Aorta (tissue), 5 donors: Measurements from ENCODE around the gene SART1. TPM values are rescaled to one million over a fixed set of nuclear protein-coding genes. Genes with fewer than 3 reads are reported as not detected.

ENCODE experiments used
- ATAC-seq: fragments of 200-7000 bp; cut with Tn5 transposase; one replicate; pipeline ENCODE4 v1.9.1; 2022; ENCODE audit warnings: moderate library complexity; ENCODE audit not compliant: low FRiP score
- DNase-seq, 2 donors: peaks; one replicate each; pipeline ENCODE4 v3.0.0-alpha.2; 2020
- H3K27ac ChIP-seq, 2 donors: one replicate each; pipeline ENCODE4 v1.5.1; 2013; ENCODE audit warnings: low read length in 2 of 2, mild to moderate bottlenecking in 2 of 2, moderate library complexity in 2 of 2, control low read depth in 1 of 2, inconsistent platforms in 1 of 2, low read depth in 1 of 2
- H3K27me3 ChIP-seq, 2 donors: one replicate each; pipeline ENCODE4 v1.6.1; 2013; ENCODE audit warnings: control low read depth in 1 of 2, low read length in 1 of 2, mild to moderate bottlenecking in 1 of 2, moderate library complexity in 1 of 2; ENCODE audit not compliant: insufficient read depth in 2 of 2, control insufficient read depth in 1 of 2
- H3K36me3 ChIP-seq, 2 donors: one replicate each; pipeline ENCODE4 v1.6.1; 2013; ENCODE audit warnings: control low read depth in 1 of 2, low read length in 1 of 2, mild to moderate bottlenecking in 1 of 2; ENCODE audit not compliant: insufficient read depth in 2 of 2, control insufficient read depth in 1 of 2
- H3K4me1 ChIP-seq, 2 donors: one replicate each; pipeline ENCODE4 v1.6.1; 2013; ENCODE audit warnings: low read length in 2 of 2, control low read depth in 1 of 2, mild to moderate bottlenecking in 1 of 2, moderate library complexity in 1 of 2; ENCODE audit not compliant: insufficient read depth in 2 of 2, control insufficient read depth in 1 of 2
- H3K4me3 ChIP-seq, 2 donors: one replicate each; pipeline ENCODE4 v1.5.1; 2013; ENCODE audit warnings: low read length in 2 of 2, control low read depth in 1 of 2, mild to moderate bottlenecking in 1 of 2
- H3K9me3 ChIP-seq: one replicate; pipeline ENCODE4 v1.6.1; 2013; ENCODE audit warnings: mild to moderate bottlenecking, low read length; ENCODE audit not compliant: control insufficient read depth
- WGBS, 2 donors: extraction: QIAGEN DNeasy Blood & Tissue Kit; methylation state at CpG; one replicate each; pipeline ENCODE4 v1.1.7; 2013; 5-methylcytosine and 5-hydroxymethylcytosine counted together
- intact Hi-C, 2 donors: fragments of 100-400 bp; cut with DNase I; formaldehyde crosslinking; loops; one replicate each; pipeline versions ENCODE4 v1.14.2 to v1.15.0; 2022
- polyA plus RNA-seq, 2 donors: library from polyadenylated mRNA; stranded (reverse); fragments of 200-250 nt; gene quantifications; one replicate each; pipeline ENCODE4 v1.2.3, GENCODE V29; 2013
- total RNA-seq, 2 donors: library from RNA; stranded (reverse); fragmentation: NEBNext Ultra II Directional; extraction: Animal tissue kit (Norgen Biotek cat#: 25700); gene quantifications; one replicate each; pipeline ENCODE4 v1.2.1, GENCODE V29; 2021
- donor health status: healthy with polysubstance abuse.
- donor health status: Bipolar disorder and iron deficiency.
- donor health status: DM: no; HTN: no; CAD: no.
- donor health status: DM: no; HTN: no; CAD: no.
- donor health status: DM: yes; HTN: yes; CAD: no.

Gene SART1
- total and polyA plus RNA-seq, 4 donors, result 27.9 to 129 (median 51.6) TPM

DNA sequence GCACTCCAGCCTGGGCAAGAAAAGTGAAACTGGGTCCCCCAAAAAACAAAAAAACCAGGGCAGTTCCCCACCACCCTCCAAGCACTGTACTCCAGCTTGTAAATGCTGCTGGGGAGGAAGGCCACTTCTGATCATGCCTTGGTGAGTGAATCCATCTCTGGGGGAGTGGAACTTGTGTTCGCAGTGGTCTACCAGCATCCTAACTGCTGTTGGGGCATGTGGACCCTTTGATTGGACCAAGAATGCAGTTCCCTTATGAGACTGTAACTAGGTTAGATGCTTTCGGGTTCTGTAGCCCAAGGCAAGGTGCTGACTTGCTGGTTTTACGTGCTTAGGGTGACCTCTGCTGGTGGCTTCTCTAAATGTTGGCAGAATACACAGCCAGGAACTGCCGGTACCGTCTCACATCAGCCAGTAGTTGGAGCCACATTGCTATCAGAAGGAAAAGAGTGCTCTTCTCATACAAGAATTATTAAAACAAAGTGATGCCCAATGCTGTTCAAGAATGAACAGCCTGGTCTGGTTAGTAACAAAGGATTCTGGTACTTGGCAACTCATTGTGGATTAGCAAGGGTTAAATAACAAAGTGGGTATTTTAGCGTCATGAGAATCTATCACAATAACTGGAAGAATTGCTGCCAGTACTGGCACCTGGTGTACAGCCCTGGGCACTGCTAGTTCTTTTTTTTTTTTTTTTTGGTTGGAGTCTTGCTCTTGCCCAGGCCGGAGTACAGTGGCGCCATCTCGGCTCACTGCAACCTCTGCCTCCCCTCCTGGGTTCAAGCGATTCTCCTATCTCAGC is 27.5 kb downstream of the SART1 start:
- Histone ChIP-seq H3K9me3 (no peaks in the 10 kb centered on the region), H3K27ac (no peak overlapping the region), H3K27me3 (no peaks in the 10 kb centered on the region), H3K4me3 (no peak overlapping the region), H3K4me1 (no peaks in the 10 kb centered on the region), H3K36me3 (no peaks in the 10 kb centered on the region)
- DNase-seq (peak; percentile 87 to 92), ATAC-seq (peak; percentile 96)
- intact Hi-C loops, result loop anchor here (1.0 to 10.0 kb wide), 4 partner anchors 33 to 284 kb away; no protein-coding TSS in a partner anchor
- WGBS, 2 donors, result 13 to 16% methylated on average over 10 of the region's 10 CpGs

DNA sequence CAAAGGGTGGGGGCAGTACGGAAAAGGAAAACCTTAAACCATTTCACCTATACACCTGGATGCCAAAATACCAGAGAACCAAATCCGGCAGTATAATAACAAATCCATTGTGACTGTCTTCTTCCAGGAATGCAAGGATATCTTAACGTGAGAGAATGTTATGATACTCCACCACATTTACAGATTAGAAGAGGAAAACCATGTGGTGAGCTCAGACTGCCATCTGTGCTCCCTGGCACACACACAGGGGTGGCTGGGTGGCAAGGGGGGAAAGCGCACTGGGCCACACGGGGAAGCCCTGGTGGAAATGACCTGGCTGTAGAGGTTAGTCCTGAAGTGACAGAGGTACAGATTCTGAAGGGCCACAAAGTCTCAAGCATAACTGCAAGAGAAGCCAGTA is 30.5 kb downstream of the SART1 start:
- H3K27ac ChIP-seq, result no peak overlapping the region
- no peak overlapping the region for H3K4me3 ChIP-seq
- ATAC-seq, result no peak
- no peak for DNase-seq
- H3K27me3 ChIP-seq, result no peaks in the 10 kb centered on the region
- H3K36me3 ChIP-seq, result peaks cover 0 to 3% of the 10 kb centered on the region in 2 donors
- intact Hi-C loops, result no loop called here
- no peaks in the 10 kb centered on the region for H3K4me1 ChIP-seq
- H3K9me3 ChIP-seq, result no peaks in the 10 kb centered on the region
- WGBS, 2 donors, result 69 to 72% methylated on average over 5 of the region's 5 CpGs

DNA sequence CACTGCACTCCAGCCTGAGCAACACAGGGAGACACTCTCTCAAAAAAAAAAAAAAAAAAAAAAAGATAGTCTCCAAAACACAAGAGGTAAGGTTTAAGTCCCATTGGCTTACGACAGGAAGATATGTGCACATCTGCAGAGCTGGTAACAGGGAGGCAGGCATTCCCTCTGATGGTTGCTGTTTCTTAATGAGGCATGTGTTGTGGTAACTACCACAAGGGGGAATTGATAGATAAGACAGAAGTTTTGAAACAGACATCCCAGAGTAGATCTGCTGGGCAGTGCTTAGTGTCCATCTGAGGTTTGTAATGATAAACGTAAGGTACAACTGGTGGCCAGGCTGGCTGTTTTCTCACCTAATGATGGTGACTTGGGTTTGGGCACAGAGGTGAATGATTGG is 35.8 kb downstream of the SART1 start:
- no peaks in the 10 kb centered on the region for H3K9me3 ChIP-seq
- intact Hi-C loops, result no loop called here
- ATAC-seq (no peak), DNase-seq (no peak)
- WGBS, 2 donors, result 78 to 82% methylated on average over 2 of the region's 2 CpGs
- H3K4me1 ChIP-seq, result no peaks in the 10 kb centered on the region
- no peak overlapping the region for H3K27ac ChIP-seq
- no peaks in the 10 kb centered on the region for H3K27me3 ChIP-seq
- no peak overlapping the region for H3K4me3 ChIP-seq
- H3K36me3 ChIP-seq, result peaks cover 6 to 11% of the 10 kb centered on the region in 2 donors

DNA sequence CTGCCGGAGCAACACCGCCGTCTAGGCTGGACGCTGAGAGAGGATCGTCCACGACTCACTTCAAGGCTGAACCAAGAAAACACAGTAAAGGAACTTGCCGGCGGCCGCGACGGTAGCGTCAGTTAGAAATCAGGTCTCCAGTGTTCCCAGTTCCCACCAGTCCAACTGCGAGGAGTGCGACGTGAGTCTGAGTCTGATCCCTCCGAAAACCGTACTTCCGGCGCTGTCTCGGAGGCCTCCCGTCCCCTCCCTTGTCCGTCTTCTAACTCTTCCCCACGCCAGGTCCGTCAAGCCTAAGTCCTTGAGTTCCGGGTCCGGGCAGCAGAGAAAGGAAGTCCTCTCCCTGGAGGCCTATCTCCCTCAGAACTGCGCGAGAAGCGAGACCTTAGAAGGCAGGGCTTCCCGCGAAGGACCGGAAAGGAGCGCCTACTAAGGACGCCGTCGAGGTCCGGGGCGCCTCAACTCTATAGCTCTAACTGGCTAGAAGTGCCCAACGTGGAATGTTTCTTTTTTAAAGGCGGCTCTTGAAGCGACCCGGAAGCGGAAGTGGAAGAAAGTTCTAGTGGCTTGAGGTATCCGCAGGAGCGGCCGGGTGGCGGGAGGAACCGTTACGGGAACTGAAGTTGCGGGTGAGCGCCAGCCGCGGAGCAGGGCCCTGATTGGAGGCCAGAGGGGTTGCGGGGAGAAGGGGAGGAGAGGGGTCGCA is 40.6 kb downstream of the SART1 start, which contains the start of the genes BANF1 and EIF1AD:
TSS of gene BANF1 (plus strand) at position 562 of the 706 bp plus-strand sequence. CDS start 748 bp downstream, outside the sequence.
TSS of gene EIF1AD (minus strand) at position 216 of the 706 bp plus-strand sequence. CDS start 1,768 bp downstream, outside the sequence.
- ATAC-seq (peak; percentile 96), DNase-seq (peak; percentile 94 to 95)
- WGBS, 2 donors, result 0 to 1% methylated on average over 55 of the region's 55 CpGs
- H3K27ac ChIP-seq, result peak within 1 kb of the TSS; percentile 65 to 95
- H3K4me1 ChIP-seq, result no peaks in the 10 kb centered on the region
- peak within 1 kb of the TSS; percentile 72 to 95 for H3K4me3 ChIP-seq
- peaks cover 3 to 11% of the 10 kb centered on the region in 2 donors for H3K36me3 ChIP-seq
- no peaks in the 10 kb centered on the region for H3K27me3 ChIP-seq
- H3K9me3 ChIP-seq, result no peaks in the 10 kb centered on the region
- intact Hi-C loops, result loop anchor here in 1 of 2 donors (2.0 to 5.0 kb wide), 2 partner anchors 19 to 115 kb away; partner anchors contain the start of gene FIBP

DNA sequence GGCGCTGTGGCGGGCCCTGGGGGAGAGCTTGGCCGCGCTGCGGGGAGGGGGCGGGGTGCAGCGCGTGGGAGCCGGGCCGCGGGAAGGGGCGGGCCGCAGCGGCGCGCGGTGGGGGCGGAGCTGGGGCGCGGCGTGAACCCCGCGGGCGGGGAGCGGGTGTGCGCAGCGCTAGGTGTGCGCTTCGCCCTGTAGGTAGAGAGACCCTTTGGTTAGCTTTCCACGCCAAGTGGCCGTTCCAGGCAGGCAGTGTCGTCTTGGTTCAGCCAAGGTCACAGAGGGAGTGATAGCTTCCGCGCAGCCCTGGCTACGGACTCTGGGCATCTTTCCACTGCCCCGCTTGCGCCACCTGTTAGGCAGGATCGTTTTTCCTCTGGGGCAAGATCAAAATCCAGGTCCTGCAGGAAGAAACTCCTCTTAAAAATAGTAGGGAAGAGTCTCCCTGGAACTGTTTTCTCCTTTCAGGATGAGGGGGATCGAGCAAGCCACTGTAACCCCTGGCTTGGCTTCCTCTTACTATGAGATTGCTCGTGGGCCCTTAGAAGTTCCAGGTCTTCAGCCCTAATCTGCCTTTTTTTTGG is 41.2 kb downstream of the SART1 start:
- H3K27me3 ChIP-seq, result no peaks in the 10 kb centered on the region
- peak; percentile 91 for ATAC-seq
- peak overlapping the region; percentile 65 to 95 for H3K27ac ChIP-seq
- peaks cover 3 to 9% of the 10 kb centered on the region in 2 donors for H3K36me3 ChIP-seq
- H3K9me3 ChIP-seq, result no peaks in the 10 kb centered on the region
- peak overlapping the region; percentile 69 to 72 for H3K4me3 ChIP-seq
- H3K4me1 ChIP-seq, result no peaks in the 10 kb centered on the region
- intact Hi-C loops, result loop anchor here in 1 of 2 donors (2.0 to 5.0 kb wide), 2 partner anchors 18 to 115 kb away; partner anchors contain the start of gene FIBP
- DNase-seq, result no peak
- WGBS, 2 donors, result 0 to 1% methylated on average over 27 to 40 of the region's 40 CpGs

DNA sequence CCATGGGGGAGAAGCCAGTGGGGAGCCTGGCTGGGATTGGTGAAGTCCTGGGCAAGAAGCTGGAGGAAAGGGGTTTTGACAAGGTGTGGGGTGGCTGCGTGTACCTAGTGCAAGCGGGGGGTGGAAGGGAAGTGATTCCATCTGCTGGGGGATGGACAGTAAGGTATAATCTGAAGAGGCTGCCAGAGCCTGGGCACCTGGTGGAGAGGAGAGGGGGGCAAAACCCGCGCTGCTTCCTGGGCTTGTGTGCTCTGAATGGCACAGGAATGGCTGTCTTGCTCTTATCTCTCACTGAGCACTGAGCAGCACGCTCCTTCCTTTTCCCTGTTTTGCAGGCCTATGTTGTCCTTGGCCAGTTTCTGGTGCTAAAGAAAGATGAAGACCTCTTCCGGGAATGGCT is 41.8 kb downstream of the SART1 start:
- 50 to 55% methylated on average over 6 of the region's 6 CpGs for WGBS, 2 donors
- intact Hi-C loops, result loop anchor here in 1 of 2 donors (2.0 to 5.0 kb wide), 2 partner anchors 18 to 116 kb away; partner anchors contain the start of gene FIBP
- peak overlapping the region in 1 of 2 donors; percentile 72 for H3K4me3 ChIP-seq
- H3K4me1 ChIP-seq, result no peaks in the 10 kb centered on the region
- no peaks in the 10 kb centered on the region for H3K9me3 ChIP-seq
- ATAC-seq (no peak), DNase-seq (peak in 1 of 2 donors; percentile 38)
- no peaks in the 10 kb centered on the region for H3K27me3 ChIP-seq
- H3K36me3 ChIP-seq, result peaks cover 3 to 6% of the 10 kb centered on the region in 2 donors
- H3K27ac ChIP-seq, result peak overlapping the region in 1 of 2 donors; percentile 95

DNA sequence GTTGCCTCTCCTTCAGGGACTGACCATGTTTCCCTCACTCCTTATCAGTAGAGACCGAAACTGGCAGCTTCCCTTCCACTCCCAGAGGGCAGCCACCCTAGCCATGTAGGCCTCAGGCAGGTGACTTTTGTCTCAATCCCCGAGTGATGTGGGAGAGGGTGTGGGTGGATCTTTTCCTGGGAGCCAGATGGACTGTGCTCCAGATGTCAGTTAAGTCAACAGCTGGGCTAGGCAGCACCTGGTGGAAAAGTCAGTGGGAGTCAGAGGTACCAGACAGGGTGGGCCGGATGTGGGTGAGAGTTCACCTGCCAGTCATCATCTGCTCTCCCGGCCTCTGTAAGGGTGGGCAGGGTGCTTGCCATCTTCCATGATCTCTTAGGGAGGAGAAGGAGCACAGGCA is 42.7 kb downstream of the SART1 start:
- no peak overlapping the region for H3K27ac ChIP-seq
- H3K27me3 ChIP-seq, result no peaks in the 10 kb centered on the region
- H3K4me1 ChIP-seq, result no peaks in the 10 kb centered on the region
- no peaks in the 10 kb centered on the region for H3K9me3 ChIP-seq
- 66 to 71% methylated on average over 4 of the region's 4 CpGs for WGBS, 2 donors
- DNase-seq (peak in 1 of 2 donors; percentile 22), ATAC-seq (no peak)
- H3K36me3 ChIP-seq, result peaks cover 1 to 3% of the 10 kb centered on the region in 2 donors
- H3K4me3 ChIP-seq, result no peak overlapping the region
- intact Hi-C loops, result loop anchor here in 1 of 2 donors (5.0 kb wide), 1 partner anchor 117 kb away; the partner anchor contains the start of gene FIBP
